Thyroid gland (tissue), 4 donors: ENCODE data around the gene NRG3. TPM values are rescaled to one million over a fixed set of nuclear protein-coding genes. Genes with fewer than 3 reads are reported as not detected.
A peak's percentile ranks its signal among the peaks of the same experiment; 100 is the strongest.

Experiments
- DNase-seq, 2 donors: peaks; one replicate each; pipeline ENCODE4 v3.0.0-alpha.2; 2019
- H3K27ac ChIP-seq, 3 donors: fragments of 200-600 bp; sonication (generic); 1 replicate in 2 of 3; 2 replicates in 1 of 3; pipeline ENCODE4 v1.5.1; 2016 to 2019; ENCODE audit warnings: mild to moderate bottlenecking in 1 of 3, moderate library complexity in 1 of 3
- H3K27me3 ChIP-seq: fragments of 200-600 bp; sonication (generic); one replicate; pipeline ENCODE4 v1.5.1; 2019
- H3K36me3 ChIP-seq, 2 donors: fragments of 200-600 bp; sonication (generic); one replicate each; pipeline ENCODE4 v1.5.1; 2016 to 2019
- H3K4me1 ChIP-seq, 2 donors: fragments of 200-600 bp; sonication (generic); one replicate each; pipeline ENCODE4 v1.5.1; 2017 to 2019
- H3K4me3 ChIP-seq, 3 donors: fragments of 200-600 bp; sonication (generic); replicated peaks in 1 of 3; 1 replicate in 2 of 3; 2 replicates in 1 of 3; pipeline ENCODE4 v1.5.1; 2016; ENCODE audit warnings: mild to moderate bottlenecking in 1 of 3
- H3K9me3 ChIP-seq: fragments of 200-600 bp; sonication (generic); one replicate; pipeline ENCODE4 v1.5.1; 2017
- POLR2A ChIP-seq, 2 donors: fragments of 450-650 bp; IDR thresholded peaks; one replicate each; pipeline ENCODE4 v1.6.1; 2017; ENCODE audit warnings: antibody characterized with exemption in 2 of 2, mild to moderate bottlenecking in 2 of 2, moderate library complexity in 1 of 2
- WGBS, 2 donors: methylation state at CpG; one replicate each; pipeline ENCODE4 v1.1.5; 2017; 5-methylcytosine and 5-hydroxymethylcytosine counted together
- intact Hi-C: fragments of 100-400 bp; cut with DNase I; formaldehyde crosslinking; loops from one replicate; pipeline ENCODE4 v1.15.1; 2023
- total RNA-seq, 4 donors: library from RNA; depleted of rRNA; stranded (reverse); fragments of >200 nt; gene quantifications; one replicate each; pipeline ENCODE4 v1.2.3, GENCODE V29; 2016
- TF ChIP-seq, protein P1 (sequence below), 6 experiments: fragments of 200-600 bp in 3 of 6; fragments of 450-650 bp in 3 of 6; sonication (generic) in 3 of 6; IDR thresholded peaks; one replicate each; pipeline ENCODE4 v1.5.1; 2016 to 2019; ENCODE audit warnings: antibody characterized with exemption in 6 of 6, mild to moderate bottlenecking in 2 of 6, inconsistent platforms in 1 of 6, moderate library complexity in 1 of 6

The NRG3 gene
- total RNA-seq, 4 donors from 2014 or later: 0.67 to 1.8 (median 1.3) TPM

- no peak for DNase-seq
- H3K9me3 ChIP-seq: no peaks in the 10 kb centered on the region
- H3K4me1 ChIP-seq: no peaks in the 10 kb centered on the region
- WGBS, 2 donors: 66 to 83% methylated on average over 3 of the region's 3 CpGs
- no peak overlapping the region for H3K4me3 ChIP-seq
- TF ChIP-seq, protein P1, sequence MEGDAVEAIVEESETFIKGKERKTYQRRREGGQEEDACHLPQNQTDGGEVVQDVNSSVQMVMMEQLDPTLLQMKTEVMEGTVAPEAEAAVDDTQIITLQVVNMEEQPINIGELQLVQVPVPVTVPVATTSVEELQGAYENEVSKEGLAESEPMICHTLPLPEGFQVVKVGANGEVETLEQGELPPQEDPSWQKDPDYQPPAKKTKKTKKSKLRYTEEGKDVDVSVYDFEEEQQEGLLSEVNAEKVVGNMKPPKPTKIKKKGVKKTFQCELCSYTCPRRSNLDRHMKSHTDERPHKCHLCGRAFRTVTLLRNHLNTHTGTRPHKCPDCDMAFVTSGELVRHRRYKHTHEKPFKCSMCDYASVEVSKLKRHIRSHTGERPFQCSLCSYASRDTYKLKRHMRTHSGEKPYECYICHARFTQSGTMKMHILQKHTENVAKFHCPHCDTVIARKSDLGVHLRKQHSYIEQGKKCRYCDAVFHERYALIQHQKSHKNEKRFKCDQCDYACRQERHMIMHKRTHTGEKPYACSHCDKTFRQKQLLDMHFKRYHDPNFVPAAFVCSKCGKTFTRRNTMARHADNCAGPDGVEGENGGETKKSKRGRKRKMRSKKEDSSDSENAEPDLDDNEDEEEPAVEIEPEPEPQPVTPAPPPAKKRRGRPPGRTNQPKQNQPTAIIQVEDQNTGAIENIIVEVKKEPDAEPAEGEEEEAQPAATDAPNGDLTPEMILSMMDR (IDR thresholded peaks at IDR 0.05): no peak
- no peak for TF ChIP-seq POLR2A (IDR thresholded peaks at IDR 0.05)
- H3K27me3 ChIP-seq: no peaks in the 10 kb centered on the region
- intact Hi-C loops: no loop called here
- no peak overlapping the region for H3K27ac ChIP-seq
- H3K36me3 ChIP-seq: no peaks in the 10 kb centered on the region
These were observed 903.9 kb downstream of the NRG3 start for GRCh38 chr10:82778908-82779307.

DNA sequence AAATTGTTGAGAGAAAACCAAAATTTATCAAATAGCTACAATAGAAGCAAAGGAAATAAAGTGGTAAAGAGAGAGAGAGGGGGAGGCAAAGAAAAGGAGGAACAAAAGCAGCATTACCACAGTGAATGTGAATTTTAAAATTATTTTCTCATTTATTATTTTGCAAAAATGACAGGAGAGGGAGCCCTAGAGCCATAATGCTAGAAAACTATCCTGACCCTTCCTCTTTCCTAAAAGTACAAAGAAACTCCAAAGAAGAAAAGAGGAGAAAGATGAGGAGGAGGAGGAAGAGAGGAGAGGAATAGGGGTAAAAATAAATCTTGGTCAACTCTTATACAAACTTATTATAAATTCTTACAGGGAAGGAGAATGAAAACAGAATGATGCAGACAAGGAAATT, 921.5 kb downstream of the NRG3 start:
- Histone ChIP-seq H3K36me3 (no peaks in the 10 kb centered on the region), H3K27me3 (no peaks in the 10 kb centered on the region), H3K4me3 (no peak overlapping the region), H3K4me1 (no peaks in the 10 kb centered on the region), H3K27ac (no peak overlapping the region), H3K9me3 (no peaks in the 10 kb centered on the region)
- intact Hi-C loops: no loop called here
- DNase-seq: no peak
- TF ChIP-seq, protein P1 (IDR thresholded peaks at IDR 0.05): peak in 2 of 6 experiments; percentile 16 to 24
- no peak for TF ChIP-seq POLR2A (IDR thresholded peaks at IDR 0.05)

DNA sequence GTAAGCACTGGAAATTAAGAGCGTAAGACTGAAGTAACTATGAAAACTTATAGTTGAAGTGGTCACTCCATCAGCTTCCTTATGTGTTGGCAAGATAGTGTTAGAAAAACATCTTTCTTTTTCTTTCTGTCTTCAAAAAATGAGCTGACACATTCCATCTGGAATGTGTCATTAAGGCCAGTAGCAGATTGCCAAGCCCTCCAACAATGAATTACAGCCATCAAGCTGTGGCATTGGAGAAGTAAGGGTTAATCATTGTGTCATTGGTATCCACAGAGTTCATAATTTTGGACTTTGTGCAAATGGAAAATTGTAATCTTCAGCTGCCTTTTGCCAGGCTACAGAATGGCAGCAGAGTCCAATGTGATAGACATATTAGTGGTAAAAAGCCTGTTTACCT, 926.3 kb downstream of the NRG3 start:
- 94 to 100% methylated on average over 1 of the region's 1 CpG for WGBS, 2 donors
- DNase-seq: no peak
- Histone ChIP-seq H3K27ac (no peak overlapping the region), H3K27me3 (no peaks in the 10 kb centered on the region), H3K9me3 (no peaks in the 10 kb centered on the region), H3K36me3 (no peaks in the 10 kb centered on the region), H3K4me3 (no peak overlapping the region), H3K4me1 (no peaks in the 10 kb centered on the region)
- TF ChIP-seq, protein P1 (IDR thresholded peaks at IDR 0.05): no peak
- no peak for TF ChIP-seq POLR2A (IDR thresholded peaks at IDR 0.05)
- intact Hi-C loops: no loop called here

DNA sequence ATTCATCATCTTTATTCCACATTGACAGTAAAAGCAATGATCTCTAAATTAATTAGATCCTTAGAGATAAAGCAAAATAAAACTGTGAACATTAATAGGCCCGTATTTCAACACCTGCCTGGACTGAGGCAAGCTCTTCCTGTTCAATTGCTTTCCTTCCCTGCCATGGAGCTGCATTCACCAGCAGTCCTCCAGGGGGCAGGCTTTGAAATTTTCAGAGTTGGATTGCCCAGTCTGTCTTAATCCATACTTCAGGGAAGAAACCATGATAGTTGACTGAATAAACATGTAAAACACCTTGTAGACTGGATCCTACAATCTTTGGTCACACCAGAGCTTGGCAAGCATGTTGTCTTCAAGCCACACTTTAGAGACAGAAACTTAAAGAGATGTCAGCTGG, 936.6 kb downstream of the NRG3 start:
- TF ChIP-seq POLR2A (IDR thresholded peaks at IDR 0.05): no peak
- TF ChIP-seq, protein P1 (IDR thresholded peaks at IDR 0.05): peak in 3 of 6 experiments; percentile 15 to 37 (median 16)
- H3K27me3 ChIP-seq: no peaks in the 10 kb centered on the region
- no peaks in the 10 kb centered on the region for H3K9me3 ChIP-seq
- peak in 1 of 2 donors; percentile 9 for DNase-seq
- H3K27ac ChIP-seq: no peak overlapping the region
- no peaks in the 10 kb centered on the region for H3K36me3 ChIP-seq
- WGBS, 2 donors: 75 to 80% methylated on average over 1 of the region's 1 CpG
- H3K4me3 ChIP-seq: no peak overlapping the region
- intact Hi-C loops: no loop called here
- no peaks in the 10 kb centered on the region for H3K4me1 ChIP-seq

DNA sequence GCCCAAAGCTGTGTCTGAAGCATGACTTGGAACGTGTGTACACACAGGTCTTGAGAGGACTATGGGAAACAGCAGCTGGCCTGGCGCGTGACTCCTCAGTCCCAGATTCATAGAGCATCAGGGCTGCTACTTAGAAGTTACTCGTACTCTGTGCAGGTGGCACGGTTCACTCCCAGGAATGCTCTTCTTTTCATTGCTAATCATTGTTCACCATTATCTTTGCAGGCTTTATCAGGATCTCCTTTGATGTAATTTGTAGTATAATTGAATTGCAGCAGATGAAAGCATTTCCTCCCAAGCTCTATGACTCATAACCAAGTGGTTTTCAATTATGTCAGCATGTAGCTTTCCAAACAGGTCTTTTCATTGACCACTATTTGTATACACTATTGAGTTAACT, 938.9 kb downstream of the NRG3 start:
- H3K36me3 ChIP-seq: no peaks in the 10 kb centered on the region
- no peak overlapping the region for H3K4me3 ChIP-seq
- no peaks in the 10 kb centered on the region for H3K9me3 ChIP-seq
- H3K27ac ChIP-seq: no peak overlapping the region
- intact Hi-C loops: no loop called here
- DNase-seq: no peak
- 82 to 87% methylated on average over 5 of the region's 5 CpGs for WGBS, 2 donors
- no peaks in the 10 kb centered on the region for H3K4me1 ChIP-seq
- TF ChIP-seq POLR2A (IDR thresholded peaks at IDR 0.05): no peak
- TF ChIP-seq, protein P1 (IDR thresholded peaks at IDR 0.05): no peak
- no peaks in the 10 kb centered on the region for H3K27me3 ChIP-seq
